Body of pancreas (tissue), 4 donors: ENCODE results near the gene COG3. TPM values are rescaled to one million over a fixed set of nuclear protein-coding genes. Genes with fewer than 3 reads are reported as not detected.

Experiments
- ATAC-seq: fragments of 150-250 bp; one replicate; pipeline ENCODE4 v1.9.1; 2016
- DNase-seq, 4 donors: peaks; one replicate each; pipeline ENCODE4 v3.0.0-alpha.2; 2019
- H3K27ac ChIP-seq, 4 donors: fragments of 200-600 bp; sonication (generic); 1 replicate in 3 of 4; 2 replicates in 1 of 4; pipeline versions ENCODE4 v1.5.1 to v1.6.1; 2016 to 2019; ENCODE audit warnings: mild to moderate bottlenecking in 1 of 4, mixed read lengths in 1 of 4, moderate library complexity in 1 of 4
- H3K27me3 ChIP-seq, 2 donors: fragments of 200-600 bp; sonication (generic); one replicate each; pipeline ENCODE4 v1.6.0; 2016; ENCODE audit warnings: mild to moderate bottlenecking in 1 of 2
- H3K36me3 ChIP-seq, 2 donors: fragments of 200-600 bp; sonication (generic); replicated peaks in 1 of 2; 2 replicates each; pipeline ENCODE4 v1.5.1; 2016; ENCODE audit warnings: low read depth in 2 of 2; ENCODE audit not compliant: insufficient read depth in 1 of 2
- H3K4me1 ChIP-seq: fragments of 200-600 bp; sonication (generic); one replicate; pipeline ENCODE4 v1.6.0; 2016
- H3K4me3 ChIP-seq, 2 donors: fragments of 200-600 bp; sonication (generic); 1 replicate in 1 of 2; 2 replicates in 1 of 2; pipeline ENCODE4 v1.5.1; 2016 to 2019
- H3K9me3 ChIP-seq, 3 donors: fragments of 200-600 bp; sonication (generic); 1 replicate in 2 of 3; 2 replicates in 1 of 3; pipeline ENCODE4 v1.5.1; 2016
- POLR2A ChIP-seq, 3 donors: fragments of 450-650 bp; IDR thresholded peaks; one replicate each; pipeline ENCODE4 v1.6.1; 2016; ENCODE audit warnings: antibody characterized with exemption in 3 of 3, mild to moderate bottlenecking in 2 of 3
- WGBS, 2 donors: methylation state at CpG; one replicate each; pipeline ENCODE4 v1.1.5; 2017; 5-methylcytosine and 5-hydroxymethylcytosine counted together
- intact Hi-C: fragments of 100-400 bp; cut with DNase I; formaldehyde crosslinking; loops from one replicate; pipeline ENCODE4 v1.15.1; 2023
- total RNA-seq, 2 donors: library from RNA; depleted of rRNA; stranded (reverse); fragments of >200 nt; gene quantifications; one replicate each; pipeline ENCODE4 v1.1.0, GENCODE V29; 2016
- TF ChIP-seq, protein P1 (sequence below), 7 experiments: fragments of 450-650 bp in 4 of 7; fragments of 200-600 bp in 3 of 7; sonication (generic) in 3 of 7; IDR thresholded peaks; one replicate each; pipeline ENCODE4 v1.5.1; 2016 to 2019; ENCODE audit warnings: antibody characterized with exemption in 7 of 7

COG3 gene
- total RNA-seq, 2 donors from 2014 or later, result 49.0 to 52.7 TPM

- no peak for TF ChIP-seq POLR2A (IDR thresholded peaks at IDR 0.05)
- TF ChIP-seq, protein P1, sequence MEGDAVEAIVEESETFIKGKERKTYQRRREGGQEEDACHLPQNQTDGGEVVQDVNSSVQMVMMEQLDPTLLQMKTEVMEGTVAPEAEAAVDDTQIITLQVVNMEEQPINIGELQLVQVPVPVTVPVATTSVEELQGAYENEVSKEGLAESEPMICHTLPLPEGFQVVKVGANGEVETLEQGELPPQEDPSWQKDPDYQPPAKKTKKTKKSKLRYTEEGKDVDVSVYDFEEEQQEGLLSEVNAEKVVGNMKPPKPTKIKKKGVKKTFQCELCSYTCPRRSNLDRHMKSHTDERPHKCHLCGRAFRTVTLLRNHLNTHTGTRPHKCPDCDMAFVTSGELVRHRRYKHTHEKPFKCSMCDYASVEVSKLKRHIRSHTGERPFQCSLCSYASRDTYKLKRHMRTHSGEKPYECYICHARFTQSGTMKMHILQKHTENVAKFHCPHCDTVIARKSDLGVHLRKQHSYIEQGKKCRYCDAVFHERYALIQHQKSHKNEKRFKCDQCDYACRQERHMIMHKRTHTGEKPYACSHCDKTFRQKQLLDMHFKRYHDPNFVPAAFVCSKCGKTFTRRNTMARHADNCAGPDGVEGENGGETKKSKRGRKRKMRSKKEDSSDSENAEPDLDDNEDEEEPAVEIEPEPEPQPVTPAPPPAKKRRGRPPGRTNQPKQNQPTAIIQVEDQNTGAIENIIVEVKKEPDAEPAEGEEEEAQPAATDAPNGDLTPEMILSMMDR (IDR thresholded peaks at IDR 0.05), result no peak
- Histone ChIP-seq H3K36me3 (no peaks in the 10 kb centered on the region), H3K4me3 (no peak overlapping the region), H3K27me3 (no peaks in the 10 kb centered on the region), H3K4me1 (peaks cover 21% of the 10 kb centered on the region), H3K27ac (no peak overlapping the region), H3K9me3 (no peaks in the 10 kb centered on the region)
- intact Hi-C loops, result no loop called here
- 73 to 82% methylated on average over 8 of the region's 8 CpGs for WGBS, 2 donors
- ATAC-seq (no peak), DNase-seq (no peak)
These were observed 30.0 kb upstream of the COG3 start for GRCh38 chr13:45434556-45435371.

GRCh38 chr13:45436332-45436731 is 28.4 kb upstream of the COG3 start:
- H3K27me3 ChIP-seq, result no peaks in the 10 kb centered on the region
- no peak for ATAC-seq

GRCh38 chr13:45436953-45437352 is 27.8 kb upstream of the COG3 start:
- Histone ChIP-seq H3K27ac (no peak overlapping the region), H3K9me3 (no peaks in the 10 kb centered on the region), H3K4me1 (peaks cover 29% of the 10 kb centered on the region), H3K36me3 (no peaks in the 10 kb centered on the region), H3K4me3 (no peak overlapping the region), H3K27me3 (no peaks in the 10 kb centered on the region)
- DNase-seq (no peak), ATAC-seq (no peak)
- 90 to 92% methylated on average over 4 of the region's 4 CpGs for WGBS, 2 donors
- no peak for TF ChIP-seq POLR2A (IDR thresholded peaks at IDR 0.05)
- TF ChIP-seq, protein P1 (IDR thresholded peaks at IDR 0.05), result no peak
- intact Hi-C loops, result no loop called here

More at GRCh38 chr13:45436332-45436731, 28.4 kb upstream of the COG3 start:
- Histone ChIP-seq H3K4me1 (peaks cover 29% of the 10 kb centered on the region), H3K27ac (no peak overlapping the region), H3K9me3 (no peaks in the 10 kb centered on the region), H3K4me3 (no peak overlapping the region), H3K36me3 (no peaks in the 10 kb centered on the region)
- WGBS, 2 donors, result 81 to 94% methylated on average over 9 of the region's 9 CpGs
- TF ChIP-seq, protein P1 (IDR thresholded peaks at IDR 0.05), result no peak
- no peak for TF ChIP-seq POLR2A (IDR thresholded peaks at IDR 0.05)
- DNase-seq, result no peak
- intact Hi-C loops, result no loop called here

DNA sequence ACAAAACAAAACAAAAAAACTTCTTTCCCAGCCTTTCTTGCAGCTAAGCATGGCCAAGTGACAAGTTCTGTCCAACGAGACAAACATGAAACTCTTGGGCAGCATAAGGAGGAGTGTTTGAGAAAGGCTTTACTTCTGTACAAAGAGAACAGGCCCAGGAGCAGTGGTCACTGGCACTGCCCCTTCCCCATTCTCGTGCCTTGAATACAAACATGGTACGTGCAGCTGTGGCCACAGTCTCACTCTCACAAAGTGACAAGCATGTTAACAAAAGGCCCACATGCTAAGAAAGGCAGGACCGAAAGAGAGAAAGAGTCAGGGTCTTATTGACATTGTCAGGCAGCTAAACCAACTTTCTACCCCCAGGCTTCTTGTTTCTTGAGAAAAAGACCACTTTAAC is 26.8 kb upstream of the COG3 start:
- Histone ChIP-seq H3K36me3 (no peaks in the 10 kb centered on the region), H3K27me3 (no peaks in the 10 kb centered on the region), H3K4me1 (peaks cover 24% of the 10 kb centered on the region), H3K9me3 (no peaks in the 10 kb centered on the region), H3K27ac (no peak overlapping the region), H3K4me3 (no peak overlapping the region)
- no peak for DNase-seq
- ATAC-seq, result no peak
- 80 to 85% methylated on average over 4 of the region's 4 CpGs for WGBS, 2 donors
- intact Hi-C loops, result no loop called here
- no peak for TF ChIP-seq POLR2A (IDR thresholded peaks at IDR 0.05)
- TF ChIP-seq, protein P1 (IDR thresholded peaks at IDR 0.05), result no peak

GRCh38 chr13:45439008-45439407 is 25.7 kb upstream of the COG3 start:
- Histone ChIP-seq H3K27me3 (no peaks in the 10 kb centered on the region), H3K36me3 (no peaks in the 10 kb centered on the region), H3K27ac (no peak overlapping the region), H3K4me3 (no peak overlapping the region), H3K9me3 (no peaks in the 10 kb centered on the region), H3K4me1 (peaks cover 15% of the 10 kb centered on the region)
- WGBS, 2 donors, result 85 to 87% methylated on average over 2 to 4 of the region's 4 CpGs
- DNase-seq (no peak), ATAC-seq (no peak)
- no peak for TF ChIP-seq POLR2A (IDR thresholded peaks at IDR 0.05)
- TF ChIP-seq, protein P1 (IDR thresholded peaks at IDR 0.05), result no peak
- intact Hi-C loops, result no loop called here
